Adrenal gland (tissue), 5 donors: ENCODE data around the gene MVD.

Source experiments
- POLR2A ChIP-seq, 2 donors: fragments of 450-650 bp; IDR thresholded peaks; one replicate each; pipeline ENCODE4 v1.6.1; 2017; ENCODE audit warnings: antibody characterized with exemption in 2 of 2, mild to moderate bottlenecking in 2 of 2, moderate library complexity in 1 of 2
- TF ChIP-seq, protein P1 (sequence below), 6 experiments: fragments of 450-650 bp in 4 of 6; fragments of 200-600 bp in 2 of 6; sonication (generic) in 1 of 6; IDR thresholded peaks; 1 replicate in 5 of 6; 2 replicates in 1 of 6; pipeline versions ENCODE4 v1.5.1 to v1.8.0; 2016 to 2021; ENCODE audit warnings: antibody characterized with exemption in 6 of 6, mild to moderate bottlenecking in 2 of 6, moderate library complexity in 1 of 6
- donor health status: DM: no; HTN: no; CAD: no.

GRCh38 chr16:88634141-88634993, 28.5 kb downstream of the MVD start:
- TF ChIP-seq, protein P1, sequence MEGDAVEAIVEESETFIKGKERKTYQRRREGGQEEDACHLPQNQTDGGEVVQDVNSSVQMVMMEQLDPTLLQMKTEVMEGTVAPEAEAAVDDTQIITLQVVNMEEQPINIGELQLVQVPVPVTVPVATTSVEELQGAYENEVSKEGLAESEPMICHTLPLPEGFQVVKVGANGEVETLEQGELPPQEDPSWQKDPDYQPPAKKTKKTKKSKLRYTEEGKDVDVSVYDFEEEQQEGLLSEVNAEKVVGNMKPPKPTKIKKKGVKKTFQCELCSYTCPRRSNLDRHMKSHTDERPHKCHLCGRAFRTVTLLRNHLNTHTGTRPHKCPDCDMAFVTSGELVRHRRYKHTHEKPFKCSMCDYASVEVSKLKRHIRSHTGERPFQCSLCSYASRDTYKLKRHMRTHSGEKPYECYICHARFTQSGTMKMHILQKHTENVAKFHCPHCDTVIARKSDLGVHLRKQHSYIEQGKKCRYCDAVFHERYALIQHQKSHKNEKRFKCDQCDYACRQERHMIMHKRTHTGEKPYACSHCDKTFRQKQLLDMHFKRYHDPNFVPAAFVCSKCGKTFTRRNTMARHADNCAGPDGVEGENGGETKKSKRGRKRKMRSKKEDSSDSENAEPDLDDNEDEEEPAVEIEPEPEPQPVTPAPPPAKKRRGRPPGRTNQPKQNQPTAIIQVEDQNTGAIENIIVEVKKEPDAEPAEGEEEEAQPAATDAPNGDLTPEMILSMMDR (IDR thresholded peaks at IDR 0.05): no peak
- no peak for TF ChIP-seq POLR2A (IDR thresholded peaks at IDR 0.05)
